A673 (cell line): ENCODE data around the gene GSTO2.

ENCODE experiments used
- CTCF ChIP-seq: fragments of 300-800, 200-600 bp; sonication (generic); conservative IDR thresholded peaks from 2 replicates; pipeline ENCODE4 v1.5.1; 2017; ENCODE audit warnings: low read depth, mild to moderate bottlenecking, antibody characterized with exemption, low read length, moderate library complexity, mixed read lengths
- EZH2 ChIP-seq: fragments of 200-600 bp; sonication (generic); IDR thresholded peaks from 2 replicates; pipeline ENCODE4 v1.6.1; 2017; ENCODE audit warnings: borderline replicate concordance, low read depth, mild to moderate bottlenecking, mixed read lengths, antibody characterized with exemption, low read length; ENCODE audit not compliant: poor library complexity, severe bottlenecking

GRCh38 chr10:104318326-104318725 lies 49.3 kb downstream of the GSTO2 start:
- TF ChIP-seq CTCF (no peak), EZH2 (no peak)
